GM12865 (cell line): ENCODE data around the gene SAMD10.
A peak's percentile ranks its signal among the peaks of the same experiment; 100 is the strongest.

Experiments
- DNase-seq: peaks from one replicate; pipeline ENCODE4 v3.0.0; 2010; ENCODE audit warnings: low read depth
- H3K4me3 ChIP-seq: 2 replicates; pipeline ENCODE4 v1.5.1; 2011; ENCODE audit warnings: mild to moderate bottlenecking, low read depth, low read length, control low read depth
- TF ChIP-seq, protein P1 (sequence below): IDR thresholded peaks from 2 replicates; pipeline ENCODE4 v1.5.1; 2011; ENCODE audit warnings: low read length, control low read depth, low read depth, inconsistent platforms; ENCODE audit not compliant: insufficient read depth; ENCODE audit errors: missing control alignments

The SAMD10 gene

GRCh38 chr20:63979557-63980316, at the start of gene SAMD10:
SAMD10 (minus strand) TSS chr20:63979642; CDS start chr20:63979467, 175 bp downstream.
- peak; percentile 89 for DNase-seq
- H3K4me3 ChIP-seq: peak within 1 kb of the TSS; percentile 93
- TF ChIP-seq, protein P1, sequence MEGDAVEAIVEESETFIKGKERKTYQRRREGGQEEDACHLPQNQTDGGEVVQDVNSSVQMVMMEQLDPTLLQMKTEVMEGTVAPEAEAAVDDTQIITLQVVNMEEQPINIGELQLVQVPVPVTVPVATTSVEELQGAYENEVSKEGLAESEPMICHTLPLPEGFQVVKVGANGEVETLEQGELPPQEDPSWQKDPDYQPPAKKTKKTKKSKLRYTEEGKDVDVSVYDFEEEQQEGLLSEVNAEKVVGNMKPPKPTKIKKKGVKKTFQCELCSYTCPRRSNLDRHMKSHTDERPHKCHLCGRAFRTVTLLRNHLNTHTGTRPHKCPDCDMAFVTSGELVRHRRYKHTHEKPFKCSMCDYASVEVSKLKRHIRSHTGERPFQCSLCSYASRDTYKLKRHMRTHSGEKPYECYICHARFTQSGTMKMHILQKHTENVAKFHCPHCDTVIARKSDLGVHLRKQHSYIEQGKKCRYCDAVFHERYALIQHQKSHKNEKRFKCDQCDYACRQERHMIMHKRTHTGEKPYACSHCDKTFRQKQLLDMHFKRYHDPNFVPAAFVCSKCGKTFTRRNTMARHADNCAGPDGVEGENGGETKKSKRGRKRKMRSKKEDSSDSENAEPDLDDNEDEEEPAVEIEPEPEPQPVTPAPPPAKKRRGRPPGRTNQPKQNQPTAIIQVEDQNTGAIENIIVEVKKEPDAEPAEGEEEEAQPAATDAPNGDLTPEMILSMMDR: peak; percentile 22

- DNase-seq: no peak
- no peak overlapping the region for H3K4me3 ChIP-seq
- TF ChIP-seq, protein P1: no peak
Observed at GRCh38 chr20:64027981-64028685, 48.7 kb upstream of the SAMD10 start.

- TF ChIP-seq, protein P1: no peak
- no peak overlapping the region for H3K4me3 ChIP-seq
- no peak for DNase-seq
Observed at GRCh38 chr20:64025826-64026412, 46.5 kb upstream of the SAMD10 start.

- TF ChIP-seq, protein P1: no peak
- no peak for DNase-seq
- no peak overlapping the region for H3K4me3 ChIP-seq
Observed at GRCh38 chr20:64025101-64025825, 45.8 kb upstream of the SAMD10 start.

DNA sequence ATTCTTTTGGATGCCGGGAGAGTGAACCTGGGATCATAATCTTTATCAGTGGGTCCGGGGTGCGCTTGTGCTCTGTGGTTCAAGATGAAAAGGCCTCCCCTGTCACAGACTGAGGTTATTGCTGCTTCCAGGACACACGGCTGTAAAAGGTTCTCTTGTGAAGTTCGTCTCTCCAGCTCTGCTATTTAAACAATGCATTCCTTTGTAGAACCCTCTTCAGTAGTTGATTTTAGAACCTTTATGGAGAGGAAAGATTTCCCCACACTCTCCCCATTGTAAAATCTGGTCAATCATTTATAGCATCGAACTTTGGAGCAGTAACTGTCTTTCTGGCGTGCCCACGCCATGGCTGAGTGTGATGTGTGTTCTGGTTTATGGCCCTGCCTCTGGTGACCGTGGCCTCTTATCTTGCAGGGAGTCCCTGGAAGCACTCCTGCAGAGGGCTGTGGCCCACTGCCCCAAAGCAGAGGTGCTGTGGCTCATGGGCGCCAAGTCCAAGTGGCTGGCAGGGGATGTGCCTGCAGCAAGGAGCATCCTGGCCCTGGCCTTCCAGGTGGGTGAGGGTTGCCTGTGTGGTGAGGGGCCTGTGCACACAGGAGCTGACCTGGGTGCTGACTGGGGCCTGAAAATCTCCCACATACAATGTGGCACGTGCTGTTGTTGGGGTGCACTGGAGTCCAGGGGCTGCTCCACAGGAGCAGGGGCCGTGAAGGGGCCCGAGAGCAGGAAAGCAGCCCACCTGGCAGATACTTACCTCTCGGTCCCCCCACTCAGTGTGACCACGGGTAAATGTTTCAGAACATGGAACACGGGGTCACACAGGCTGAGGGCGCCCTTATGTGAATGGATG, 44.9 kb upstream of the SAMD10 start:
- TF ChIP-seq, protein P1: no peak
- no peak overlapping the region for H3K4me3 ChIP-seq
- no peak for DNase-seq
